NCI-H2196 treated with DMSO at 0.1 percent for 48 hours (cell line): Measurements from ENCODE around the gene ANKRD12.

ENCODE experiments used
- DNase-seq: peaks from one replicate; lab custom pipeline; 2025; ENCODE audit not compliant: unreplicated experiment; lab: John Stamatoyannopoulos, UW

ANKRD12 gene

DNA sequence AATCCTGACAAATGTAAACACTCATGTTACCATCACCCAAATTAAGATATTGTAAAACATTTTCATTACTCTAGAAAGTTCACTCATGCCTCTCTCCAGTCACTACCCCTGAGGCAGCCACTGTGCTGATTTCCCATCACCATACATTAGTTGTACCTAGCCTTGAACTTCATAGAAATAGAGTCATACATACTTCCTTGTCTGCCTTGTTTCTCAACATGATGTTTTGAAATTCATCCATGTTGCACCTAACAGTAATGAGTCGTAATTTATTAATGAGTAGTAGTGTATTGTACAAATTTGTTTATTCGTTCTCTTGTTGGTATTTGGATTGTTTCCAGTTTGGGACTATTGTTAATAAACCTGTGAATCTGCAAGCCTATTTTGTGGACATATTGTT is 149.0 kb downstream of the ANKRD12 start:
- no peak for DNase-seq

- DNase-seq: no peak
Observed at GRCh38 chr18:9287036-9287435, 150.5 kb downstream of the ANKRD12 start.

GRCh38 chr18:9289698-9290097 is 153.1 kb downstream of the ANKRD12 start:
- no peak for DNase-seq

DNA sequence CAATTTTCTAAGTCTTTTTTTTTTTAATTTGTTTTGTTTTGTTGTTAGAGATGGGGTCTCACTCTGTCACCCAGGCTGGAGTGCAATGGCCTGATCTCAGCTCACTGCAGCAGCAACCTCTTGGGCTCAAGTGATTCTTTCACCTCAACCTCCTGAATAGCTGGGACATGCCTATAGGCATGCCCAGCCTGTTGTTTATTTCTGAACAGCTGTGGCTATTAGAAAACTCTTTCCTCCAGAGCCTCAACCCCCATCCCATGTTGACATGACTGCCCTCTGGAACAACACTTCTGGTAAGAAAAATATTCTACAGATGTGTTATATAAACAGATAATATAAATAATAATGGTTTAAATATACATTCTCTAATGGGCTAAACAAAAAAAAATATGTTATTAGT is 153.6 kb downstream of the ANKRD12 start:
- no peak for DNase-seq

DNA sequence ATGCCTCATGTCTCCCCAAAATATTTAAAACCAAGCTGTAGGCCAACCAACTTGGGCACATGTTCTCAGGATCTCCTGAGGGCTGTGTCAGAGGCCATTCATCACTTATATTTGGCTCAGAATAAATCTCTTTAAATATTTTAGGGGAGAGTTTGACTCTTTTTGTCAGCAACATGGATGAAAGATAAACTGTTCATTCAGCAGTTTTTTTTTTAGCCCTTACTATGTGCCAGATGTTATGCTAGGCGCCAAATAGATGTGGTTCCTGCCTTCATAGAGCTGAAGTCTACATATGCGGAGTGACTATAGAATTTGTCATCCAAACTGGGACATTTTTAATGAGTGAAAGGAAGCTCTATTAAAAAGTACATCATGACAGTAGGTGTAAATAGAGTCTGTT is 155.5 kb downstream of the ANKRD12 start:
- no peak for DNase-seq

DNA sequence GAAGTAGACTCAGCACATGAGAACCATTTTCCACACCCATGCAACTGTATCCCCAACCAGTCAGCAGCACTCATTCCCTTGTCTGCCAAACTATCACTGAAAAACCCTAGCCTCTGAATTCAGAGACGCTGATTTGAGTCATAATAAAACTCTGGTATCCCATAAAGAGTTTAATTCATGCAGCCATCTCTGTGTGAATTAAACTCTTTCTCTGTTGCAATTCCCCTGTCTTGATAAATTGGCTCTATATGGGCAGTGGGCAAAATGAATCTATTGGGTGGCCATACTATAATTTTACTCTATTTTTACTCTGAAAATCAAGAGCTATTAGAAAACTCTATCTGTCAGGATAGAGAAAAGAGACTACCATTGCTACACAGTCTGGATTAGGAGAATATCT is 157.4 kb downstream of the ANKRD12 start:
- no peak for DNase-seq

DNA sequence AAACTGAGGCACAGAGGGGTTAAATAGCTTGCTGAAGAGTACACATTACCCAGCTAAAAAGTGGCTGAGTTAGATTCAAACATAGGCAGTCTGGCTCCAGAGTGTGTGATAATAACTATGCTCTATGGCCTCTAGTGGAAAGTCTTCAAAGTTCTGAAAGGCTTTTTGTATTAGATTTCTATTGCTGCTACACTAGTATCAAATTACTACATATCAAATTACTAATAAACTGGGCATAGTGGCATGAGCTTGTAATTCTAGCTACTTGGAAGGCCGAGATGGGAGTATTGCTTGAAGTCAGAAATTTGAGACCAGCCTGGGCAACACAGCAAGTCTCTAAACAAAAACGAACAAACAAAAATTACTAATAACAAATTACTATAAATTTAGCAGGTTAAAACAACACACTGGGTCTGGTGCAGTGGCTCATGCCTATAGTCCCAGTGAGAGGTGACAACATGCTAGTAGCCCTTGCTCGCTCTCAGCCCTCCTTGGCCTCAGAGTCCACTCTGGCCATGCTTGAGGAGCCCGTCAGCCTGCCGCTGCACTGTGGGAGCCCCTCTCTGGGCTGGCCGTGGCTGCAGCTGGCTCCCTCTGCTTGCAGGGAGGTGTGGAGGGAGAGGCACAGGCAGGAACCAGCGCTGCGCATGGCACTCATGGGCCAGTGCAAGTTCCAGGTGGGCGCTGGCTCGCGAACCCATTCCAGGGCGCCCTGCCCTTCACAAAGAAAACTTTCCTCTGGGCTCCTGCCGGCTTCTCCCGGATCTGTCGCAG is 159.8 kb downstream of the ANKRD12 start:
- DNase-seq: no peak

- no peak for DNase-seq
Observed at GRCh38 chr18:9297007-9297393, 160.4 kb downstream of the ANKRD12 start.

- DNase-seq: no peak
Observed at GRCh38 chr18:9304388-9305070, 167.9 kb downstream of the ANKRD12 start.

- no peak for DNase-seq
Observed at GRCh38 chr18:9319333-9319732, 182.8 kb downstream of the ANKRD12 start.

DNA sequence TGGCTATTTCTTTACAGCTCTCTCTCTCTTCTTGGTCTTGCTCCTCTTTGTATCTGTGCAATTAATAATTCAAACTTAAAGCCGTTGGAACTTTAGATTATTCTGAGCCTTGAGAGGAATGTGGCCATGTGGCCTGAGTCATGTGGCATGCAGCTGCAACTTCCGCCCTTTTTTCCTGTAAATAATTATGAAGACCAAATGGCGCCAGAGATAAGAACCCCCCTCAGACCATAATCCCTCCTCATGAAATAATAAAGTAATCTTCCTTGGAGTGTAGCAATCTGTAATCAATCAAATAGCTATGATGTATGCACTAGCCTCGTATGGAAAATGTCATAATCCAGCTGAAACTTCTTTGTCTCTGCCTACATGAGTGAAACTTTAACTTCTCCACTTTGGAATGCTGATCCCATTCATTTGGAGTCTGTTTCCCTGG is 184.5 kb downstream of the ANKRD12 start:
- DNase-seq: no peak

- DNase-seq: no peak
Observed at GRCh38 chr18:9321736-9322135, 185.2 kb downstream of the ANKRD12 start.

GRCh38 chr18:9322744-9323143 is 186.2 kb downstream of the ANKRD12 start:
- no peak for DNase-seq

GRCh38 chr18:9323750-9324445 is 187.3 kb downstream of the ANKRD12 start:
- DNase-seq: no peak

DNA sequence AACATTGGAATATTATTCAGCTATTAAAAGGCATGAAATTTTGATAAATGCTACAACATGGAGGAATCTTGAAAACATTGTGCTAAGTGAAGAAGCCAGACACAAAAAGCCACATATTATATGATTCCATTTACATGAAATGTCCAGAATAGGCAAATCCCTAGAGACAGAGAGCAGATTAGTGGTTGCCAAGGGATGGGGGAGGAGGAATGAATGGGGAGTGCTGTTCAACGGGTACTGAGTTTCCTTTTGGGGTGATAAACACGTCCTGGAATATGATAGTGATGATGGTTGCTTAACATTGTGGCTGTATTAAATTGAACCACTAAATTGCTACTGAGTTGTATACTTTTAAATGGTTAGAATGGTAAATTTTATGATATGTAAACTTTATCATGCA is 189.1 kb downstream of the ANKRD12 start:
- DNase-seq: no peak

GRCh38 chr18:9328776-9329175 is 192.2 kb downstream of the ANKRD12 start:
- no peak for DNase-seq

GRCh38 chr18:9329471-9329870 is 192.9 kb downstream of the ANKRD12 start:
- no peak for DNase-seq

- no peak for DNase-seq
Observed at GRCh38 chr18:9330419-9330818, 193.8 kb downstream of the ANKRD12 start.

- no peak for DNase-seq
Observed at GRCh38 chr18:9333441-9334328, 197.1 kb downstream of the ANKRD12 start.

DNA sequence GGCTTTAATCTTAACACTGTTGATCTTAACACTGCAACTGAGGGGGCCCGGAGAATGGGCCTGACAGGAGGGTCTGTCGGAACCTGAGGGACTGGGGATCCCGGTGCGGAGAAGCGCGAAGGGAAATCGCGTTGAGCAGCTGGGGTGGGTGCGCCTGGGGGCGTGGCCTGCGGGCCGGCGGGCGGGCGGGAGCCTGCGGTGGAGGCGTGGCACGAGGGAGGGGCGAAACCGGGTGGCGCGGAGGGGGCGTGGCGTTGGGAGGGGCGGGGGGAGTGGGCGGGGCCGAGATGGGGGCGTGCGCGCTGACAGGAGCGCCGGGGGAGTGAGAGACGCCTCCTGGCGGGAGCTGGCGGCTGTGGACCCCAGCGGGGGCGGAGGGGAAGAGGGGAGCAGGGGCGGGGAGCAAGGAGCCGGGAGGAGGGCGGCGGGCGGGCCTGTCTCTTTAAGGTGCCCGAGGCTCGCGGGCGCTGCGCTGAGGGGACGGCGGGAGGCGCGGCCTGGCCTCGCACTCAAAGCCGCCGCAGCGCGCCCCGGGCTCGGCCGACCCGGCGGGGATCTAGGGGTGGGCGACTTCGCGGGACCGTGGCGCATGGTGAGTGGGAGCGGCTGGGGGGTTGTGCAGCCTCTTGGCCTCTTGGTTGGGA is 197.9 kb downstream of the ANKRD12 start, which contains the start of gene TWSG1:
TSS of gene TWSG1 (plus strand) at position 445 of the 644 bp plus-strand sequence. CDS start 2,457 bp downstream, outside the sequence.
- peak; percentile 92 for DNase-seq
